Measurements from ENCODE around the gene PKP4.
"Not testable (repeated sequence)": the region's sequence is repeated elsewhere in the genome, so short reads cannot be mapped to it uniquely, and the experiment has no call there.

PKP4 gene

DNA sequence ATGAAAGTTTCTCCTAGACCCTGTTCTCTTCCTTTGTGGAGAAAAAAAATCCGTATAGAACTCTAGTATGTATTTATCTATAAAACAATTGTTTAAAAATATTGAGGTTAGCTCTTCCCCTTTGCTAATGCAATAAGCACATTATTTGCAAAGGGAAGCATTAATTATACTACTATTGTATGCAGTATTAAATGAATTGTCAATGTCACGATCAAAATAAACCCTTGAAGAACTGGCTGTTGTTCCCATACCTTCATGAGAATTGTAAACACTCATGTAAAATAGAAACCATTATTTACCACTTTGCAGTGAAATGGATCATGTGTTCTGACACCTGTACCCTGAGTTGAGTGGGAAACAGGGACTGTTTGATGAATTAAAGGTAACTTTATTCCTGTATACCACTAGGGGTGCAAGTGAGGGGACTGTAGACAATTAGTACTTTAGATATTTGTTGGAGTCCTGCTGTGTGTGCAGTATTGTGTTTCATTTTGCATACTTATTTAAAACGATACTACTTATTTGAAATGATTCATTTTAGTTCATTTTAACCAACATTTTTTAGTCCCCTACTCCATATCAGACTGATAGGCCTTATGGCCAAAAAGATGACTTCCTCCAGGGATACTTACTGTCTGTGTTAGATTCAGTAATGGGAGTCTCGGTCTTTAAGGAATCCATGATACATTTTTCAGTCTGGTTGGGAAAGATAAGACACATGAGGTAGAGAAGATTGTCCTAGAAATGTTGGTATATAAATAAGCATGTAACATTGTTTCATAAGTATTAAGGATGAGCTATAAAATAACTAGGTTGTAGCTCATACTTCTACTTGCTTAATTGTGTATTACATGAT, 7.9 kb downstream of the PKP4 start:
- H3K36me3 ChIP-seq, result peaks cover 5% of the 10 kb centered on the region
- no peaks in the 10 kb centered on the region for H3K27me3 ChIP-seq (ENCODE audit: insufficient read depth, low read depth, severe bottlenecking)
- no peak for DNase-seq
- TF ChIP-seq, protein P1, sequence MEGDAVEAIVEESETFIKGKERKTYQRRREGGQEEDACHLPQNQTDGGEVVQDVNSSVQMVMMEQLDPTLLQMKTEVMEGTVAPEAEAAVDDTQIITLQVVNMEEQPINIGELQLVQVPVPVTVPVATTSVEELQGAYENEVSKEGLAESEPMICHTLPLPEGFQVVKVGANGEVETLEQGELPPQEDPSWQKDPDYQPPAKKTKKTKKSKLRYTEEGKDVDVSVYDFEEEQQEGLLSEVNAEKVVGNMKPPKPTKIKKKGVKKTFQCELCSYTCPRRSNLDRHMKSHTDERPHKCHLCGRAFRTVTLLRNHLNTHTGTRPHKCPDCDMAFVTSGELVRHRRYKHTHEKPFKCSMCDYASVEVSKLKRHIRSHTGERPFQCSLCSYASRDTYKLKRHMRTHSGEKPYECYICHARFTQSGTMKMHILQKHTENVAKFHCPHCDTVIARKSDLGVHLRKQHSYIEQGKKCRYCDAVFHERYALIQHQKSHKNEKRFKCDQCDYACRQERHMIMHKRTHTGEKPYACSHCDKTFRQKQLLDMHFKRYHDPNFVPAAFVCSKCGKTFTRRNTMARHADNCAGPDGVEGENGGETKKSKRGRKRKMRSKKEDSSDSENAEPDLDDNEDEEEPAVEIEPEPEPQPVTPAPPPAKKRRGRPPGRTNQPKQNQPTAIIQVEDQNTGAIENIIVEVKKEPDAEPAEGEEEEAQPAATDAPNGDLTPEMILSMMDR (IDR thresholded peaks at IDR 0.05; ENCODE audit: low read depth, low read length), result 0 out of 2 replicates have a peak, but pooled peaks have one; percentile 19
- H3K27ac ChIP-seq, result no peak overlapping the region
- no peaks in the 10 kb centered on the region for H3K9me3 ChIP-seq (ENCODE audit: severe bottlenecking)
- H3K4me3 ChIP-seq (ENCODE audit: low read depth, low read length), result no peak overlapping the region

DNA sequence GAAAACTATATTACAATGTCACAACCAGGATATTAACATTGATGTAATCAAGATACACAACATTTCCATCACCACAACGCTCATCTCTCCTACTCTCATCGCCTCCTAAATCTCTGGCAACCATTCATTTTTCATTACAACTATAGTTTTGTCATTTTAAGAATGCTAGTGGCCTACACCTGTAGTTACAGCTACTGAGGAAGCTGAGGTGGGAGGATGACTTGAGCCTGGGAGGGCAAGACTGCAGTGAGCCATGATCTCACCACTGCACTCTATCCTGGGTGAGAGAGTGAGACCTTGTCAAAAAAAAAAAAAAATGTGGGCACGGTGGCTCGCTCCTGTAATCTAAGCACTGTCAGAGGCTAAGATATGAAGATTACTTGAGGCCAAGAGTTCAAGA, 10.5 kb downstream of the PKP4 start:
- no peak overlapping the region for H3K27ac ChIP-seq
- DNase-seq, result no peak
- H3K4me3 ChIP-seq (ENCODE audit: low read depth, low read length), result no peak overlapping the region

DNA sequence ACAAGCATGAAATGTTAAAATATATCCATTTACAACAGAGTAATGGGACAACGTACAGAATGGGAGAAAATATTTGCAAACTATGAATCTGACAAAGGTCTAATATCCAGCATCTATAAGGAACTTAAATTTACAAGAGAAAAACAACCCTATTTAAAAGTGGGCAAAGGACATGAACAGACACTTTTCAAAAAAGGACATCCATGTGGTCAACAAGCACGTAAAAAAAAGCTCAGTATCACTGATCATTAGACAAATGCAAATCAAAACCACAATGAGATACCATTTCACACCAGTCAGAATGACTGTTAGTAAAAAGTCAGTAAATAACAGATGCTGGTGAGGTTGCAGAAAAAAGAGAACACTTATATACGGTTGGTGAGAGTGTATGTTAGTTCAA, 16.1 kb downstream of the PKP4 start:
- H3K36me3 ChIP-seq; H3K27me3 ChIP-seq (ENCODE audit: insufficient read depth, low read depth, severe bottlenecking); H3K9me3 ChIP-seq (ENCODE audit: severe bottlenecking); DNase-seq; H3K27ac ChIP-seq; H3K4me3 ChIP-seq (ENCODE audit: low read depth, low read length): not testable (repeated sequence)

More for the DNA sequence above, 10.5 kb downstream of the PKP4 start:
- H3K27me3 ChIP-seq (ENCODE audit: insufficient read depth, low read depth, severe bottlenecking), result no peaks in the 10 kb centered on the region
- TF ChIP-seq, protein P1 (IDR thresholded peaks at IDR 0.05; ENCODE audit: low read depth, low read length), result no peak
- H3K36me3 ChIP-seq, result no peaks in the 10 kb centered on the region
- no peaks in the 10 kb centered on the region for H3K9me3 ChIP-seq (ENCODE audit: severe bottlenecking)

DNA sequence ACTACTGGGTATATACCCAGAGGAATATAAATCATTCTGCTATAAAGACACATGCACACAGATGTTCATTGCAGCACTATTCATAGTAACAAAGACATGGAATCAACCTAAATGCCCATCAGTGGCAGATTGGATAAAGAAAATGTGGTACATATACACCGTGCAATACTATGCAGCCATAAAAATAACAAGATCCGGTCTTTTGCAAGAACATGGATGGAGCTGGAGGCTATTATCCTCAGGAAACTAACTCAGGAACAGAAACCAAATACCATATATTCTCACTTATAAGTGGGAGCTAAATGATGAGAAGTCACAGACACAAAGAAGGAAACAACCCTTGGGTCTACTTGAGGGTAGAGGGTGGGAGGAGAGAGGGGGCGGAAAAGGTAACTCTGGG, 16.5 kb downstream of the PKP4 start:
- H3K36me3 ChIP-seq; H3K9me3 ChIP-seq (ENCODE audit: severe bottlenecking): not testable (repeated sequence)

DNA sequence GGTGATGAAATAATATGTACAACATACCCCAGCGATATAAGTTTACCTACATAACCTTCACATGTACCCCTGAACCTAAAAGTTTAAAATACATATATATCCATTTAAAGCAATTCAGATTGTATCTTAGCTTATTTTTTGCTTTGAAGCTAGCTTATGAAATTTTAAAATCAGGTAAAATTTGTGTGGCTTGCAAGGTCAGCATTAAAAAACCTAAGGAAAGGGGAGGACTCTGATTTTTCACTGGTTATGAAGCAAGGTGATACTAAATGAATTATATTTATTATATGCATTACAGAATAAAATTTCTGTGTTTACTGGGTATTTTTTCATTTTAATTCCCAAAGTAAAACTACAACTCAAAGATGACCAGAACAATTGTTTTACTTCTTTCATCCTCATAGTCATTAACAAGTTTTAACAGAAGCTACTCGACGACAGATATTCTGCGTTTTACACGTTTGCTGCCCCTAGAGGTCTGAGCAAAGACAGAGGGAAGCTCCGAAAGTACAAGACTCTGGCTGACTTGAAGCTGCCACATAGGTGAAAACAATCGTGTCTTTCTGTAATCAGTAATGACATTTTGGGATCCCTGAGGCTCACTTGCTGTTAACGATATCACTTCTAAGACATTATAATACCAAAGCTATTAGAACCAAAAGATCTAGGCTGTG, 17.1 kb downstream of the PKP4 start:
- no peaks in the 10 kb centered on the region for H3K27me3 ChIP-seq (ENCODE audit: insufficient read depth, low read depth, severe bottlenecking)
- H3K9me3 ChIP-seq (ENCODE audit: severe bottlenecking), result no peaks in the 10 kb centered on the region
- H3K27ac ChIP-seq, result no peak overlapping the region
- TF ChIP-seq, protein P1 (IDR thresholded peaks at IDR 0.05; ENCODE audit: low read depth, low read length), result peak; percentile 18; the same call in 1 of the 2 replicates
- H3K4me3 ChIP-seq (ENCODE audit: low read depth, low read length), result no peak overlapping the region
- H3K36me3 ChIP-seq, result no peaks in the 10 kb centered on the region
- no peak for DNase-seq

More for the DNA sequence above, 16.5 kb downstream of the PKP4 start:
- not testable (repeated sequence) for H3K4me3 ChIP-seq (ENCODE audit: low read depth, low read length); H3K27me3 ChIP-seq (ENCODE audit: insufficient read depth, low read depth, severe bottlenecking); DNase-seq; H3K27ac ChIP-seq

GRCh38 chr2:158474526-158475011, 17.8 kb downstream of the PKP4 start:
- H3K36me3 ChIP-seq; H3K27ac ChIP-seq; H3K4me3 ChIP-seq (ENCODE audit: low read depth, low read length); DNase-seq; H3K27me3 ChIP-seq (ENCODE audit: insufficient read depth, low read depth, severe bottlenecking); H3K9me3 ChIP-seq (ENCODE audit: severe bottlenecking): not testable (repeated sequence)

DNA sequence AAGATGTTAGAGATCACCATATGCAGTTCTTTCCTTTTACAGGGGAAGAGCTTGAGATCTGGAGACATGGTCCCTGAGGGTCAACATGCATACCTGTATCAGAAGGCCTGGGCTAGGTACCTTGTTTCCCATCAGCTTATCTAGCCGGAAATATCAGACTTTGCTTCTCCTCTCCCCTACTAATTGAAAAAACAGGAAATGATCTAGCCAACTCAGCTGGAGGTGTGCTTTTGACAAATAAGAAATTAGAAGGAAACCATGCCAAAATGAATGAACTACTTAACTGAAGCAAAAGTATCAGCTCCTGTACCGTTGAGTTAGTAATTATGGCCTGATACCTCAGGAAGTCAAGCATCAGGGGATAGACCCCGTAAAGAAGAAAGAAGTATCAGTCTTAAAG, 20.4 kb downstream of the PKP4 start:
- Histone ChIP-seq H3K27me3 (ENCODE audit: insufficient read depth, low read depth, severe bottlenecking) (no peaks in the 10 kb centered on the region), H3K9me3 (ENCODE audit: severe bottlenecking) (no peaks in the 10 kb centered on the region), H3K36me3 (no peaks in the 10 kb centered on the region), H3K4me3 (ENCODE audit: low read depth, low read length) (no peak overlapping the region), H3K27ac (no peak overlapping the region)
- TF ChIP-seq, protein P1 (IDR thresholded peaks at IDR 0.05; ENCODE audit: low read depth, low read length), result no peak
- DNase-seq, result no peak

Data from WERI-Rb-1 (cell line).